ENCODE results near the gene VSIR. TPM values are rescaled to one million over a fixed set of nuclear protein-coding genes. Genes with fewer than 3 reads are reported as not detected.
A peak's percentile ranks its signal among the peaks of the same experiment; 100 is the strongest.

Gene VSIR
- total and polyA plus RNA-seq, 2 donors (not counting 1 experiment from before 2014, with no cell fraction given), result 40.5 to 61.2 TPM

- no peak overlapping the region for H3K9ac ChIP-seq (ENCODE audit: low read length)
- H3K27me3 Mint-ChIP-seq, result no peaks in the 10 kb centered on the region
- no peak for TF ChIP-seq EZH2 (IDR thresholded peaks at IDR 0.05; ENCODE audit: borderline replicate concordance, insufficient read depth, low read depth, low read length, poor library complexity, severe bottlenecking)
- TF ChIP-seq, protein P1, sequence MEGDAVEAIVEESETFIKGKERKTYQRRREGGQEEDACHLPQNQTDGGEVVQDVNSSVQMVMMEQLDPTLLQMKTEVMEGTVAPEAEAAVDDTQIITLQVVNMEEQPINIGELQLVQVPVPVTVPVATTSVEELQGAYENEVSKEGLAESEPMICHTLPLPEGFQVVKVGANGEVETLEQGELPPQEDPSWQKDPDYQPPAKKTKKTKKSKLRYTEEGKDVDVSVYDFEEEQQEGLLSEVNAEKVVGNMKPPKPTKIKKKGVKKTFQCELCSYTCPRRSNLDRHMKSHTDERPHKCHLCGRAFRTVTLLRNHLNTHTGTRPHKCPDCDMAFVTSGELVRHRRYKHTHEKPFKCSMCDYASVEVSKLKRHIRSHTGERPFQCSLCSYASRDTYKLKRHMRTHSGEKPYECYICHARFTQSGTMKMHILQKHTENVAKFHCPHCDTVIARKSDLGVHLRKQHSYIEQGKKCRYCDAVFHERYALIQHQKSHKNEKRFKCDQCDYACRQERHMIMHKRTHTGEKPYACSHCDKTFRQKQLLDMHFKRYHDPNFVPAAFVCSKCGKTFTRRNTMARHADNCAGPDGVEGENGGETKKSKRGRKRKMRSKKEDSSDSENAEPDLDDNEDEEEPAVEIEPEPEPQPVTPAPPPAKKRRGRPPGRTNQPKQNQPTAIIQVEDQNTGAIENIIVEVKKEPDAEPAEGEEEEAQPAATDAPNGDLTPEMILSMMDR (IDR thresholded peaks at IDR 0.05), result no peak
- no peak overlapping the region for H3K4me3 ChIP-seq (ENCODE audit: control extremely low read depth in 1 of 5, extremely low read depth in 1 of 5, insufficient read depth in 1 of 5, low read depth in 2 of 5, low read length in 4 of 5)
- no peak overlapping the region for H3K27ac Mint-ChIP-seq
- H3K4me3 Mint-ChIP-seq, result peak overlapping the region; percentile 83
- peaks cover 63% of the 10 kb centered on the region for H3K4me1 Mint-ChIP-seq
- WGBS (ENCODE audit: insufficient coverage), result 39% methylated on average over 7 of the region's 10 CpGs
- peaks cover 0 to 7% (median 0%) of the 10 kb centered on the region in 3 donors for H3K9me3 ChIP-seq (ENCODE audit: control extremely low read depth in 1 of 3, control insufficient read depth in 2 of 3, insufficient read depth in 1 of 3, low read length in 2 of 3)
- H3K9me3 Mint-ChIP-seq (ENCODE audit: insufficient read depth), result no peaks in the 10 kb centered on the region
- H3K4me1 ChIP-seq (ENCODE audit: control insufficient read depth in 2 of 2, insufficient read depth in 2 of 2, low read length in 2 of 2), result peaks cover 45 to 77% of the 10 kb centered on the region in 2 donors
- ATAC-seq (ENCODE audit: low read depth), result no peak
- no peaks in the 10 kb centered on the region for H3K27me3 ChIP-seq (replicated peaks in 1 of 4; ENCODE audit: control extremely low read depth in 1 of 4, control insufficient read depth in 3 of 4, insufficient read depth in 4 of 4, low read length in 3 of 4)
- peak overlapping the region; percentile 15 for H3K4me2 ChIP-seq (replicated peaks; ENCODE audit: low read depth, low read length, poor library complexity, severe bottlenecking)
- H3K36me3 ChIP-seq (replicated peaks in 1 of 2; ENCODE audit: control extremely low read depth in 1 of 2, control insufficient read depth in 1 of 2, extremely low read depth in 1 of 2, insufficient read depth in 2 of 2, low read length in 1 of 2), result no peaks in the 10 kb centered on the region
- no peak overlapping the region for H3K27ac ChIP-seq (ENCODE audit: low read length in 2 of 2)
- CTCF ChIA-PET, result interaction anchor here (1.1 to 6.1 kb wide), 7 partner anchors 13 to 85 kb away, joined by 3 to 36 read pairs (median 5); partner anchors contain the start of gene VSIR
- POLR2A ChIA-PET, result interaction anchor here (1.4 to 3.0 kb wide), 3 partner anchors 20 to 44 kb away, joined by 6 to 15 read pairs (median 12); partner anchors contain the start of gene VSIR
- H2AFZ ChIP-seq (ENCODE audit: insufficient read depth, low read depth, low read length, poor library complexity, severe bottlenecking), result no peak overlapping the region
- no peaks in the 10 kb centered on the region for H4K20me1 ChIP-seq (ENCODE audit: control insufficient read depth, insufficient read depth, low read length, poor library complexity, severe bottlenecking)
- DNase-seq, result no peak
- intact Hi-C loops (cut with micrococcal nuclease), result no loop called here
- no peaks in the 10 kb centered on the region for H3K79me2 ChIP-seq (ENCODE audit: control insufficient read depth, insufficient read depth, low read length)
Measured at GRCh38 chr10:71729161-71729636, 44.1 kb downstream of the VSIR start.
